IPS DF 4.7 (cell line): ENCODE measurements around the gene HIP1R.
"Not testable (repeated sequence)": the region's sequence is repeated elsewhere in the genome, so short reads cannot be mapped to it uniquely, and the experiment has no call there.

Experiments
- DNase-seq: peaks from one replicate; pipeline ENCODE4 v3.0.0-alpha.2; 2013; ENCODE audit warnings: low spot score; ENCODE audit errors: extremely low read depth

HIP1R gene

GRCh38 chr12:122874081-122874480, 38.8 kb downstream of the HIP1R start:
- DNase-seq, result no peak

- DNase-seq, result no peak
These were observed 40.4 kb downstream of the HIP1R start for GRCh38 chr12:122875590-122876220.

- not testable (repeated sequence) for DNase-seq
These were observed 41.0 kb downstream of the HIP1R start for GRCh38 chr12:122876281-122876680.

- DNase-seq, result no peak
These were observed 41.5 kb downstream of the HIP1R start for GRCh38 chr12:122876731-122877130.

- DNase-seq, result no peak
These were observed 43.7 kb downstream of the HIP1R start for GRCh38 chr12:122878780-122879612.

GRCh38 chr12:122880155-122880667, 45.0 kb downstream of the HIP1R start:
- DNase-seq, result no peak

- DNase-seq, result no peak
These were observed 45.4 kb downstream of the HIP1R start for GRCh38 chr12:122880668-122881067.

- no peak for DNase-seq
These were observed 47.8 kb downstream of the HIP1R start for GRCh38 chr12:122882908-122883558.

GRCh38 chr12:122884091-122884826, 49.0 kb downstream of the HIP1R start:
- no peak for DNase-seq

GRCh38 chr12:122884860-122885259, 49.6 kb downstream of the HIP1R start:
- no peak for DNase-seq

- no peak for DNase-seq
These were observed 50.9 kb downstream of the HIP1R start for GRCh38 chr12:122886161-122886560.

- no peak for DNase-seq
These were observed 51.9 kb downstream of the HIP1R start for GRCh38 chr12:122886851-122887818.

- no peak for DNase-seq
These were observed 52.6 kb downstream of the HIP1R start for GRCh38 chr12:122887819-122888212.

GRCh38 chr12:122888232-122888752, 53.0 kb downstream of the HIP1R start:
- DNase-seq, result no peak

GRCh38 chr12:122889761-122890520, 54.7 kb downstream of the HIP1R start:
- no peak for DNase-seq

GRCh38 chr12:122891661-122892525, 56.6 kb downstream of the HIP1R start:
- no peak for DNase-seq

- DNase-seq, result not testable (repeated sequence)
These were observed 57.5 kb downstream of the HIP1R start for GRCh38 chr12:122892724-122893123.
